NCI-H510A (cell line): ENCODE measurements around the gene ASAP2.
"Not testable (repeated sequence)": the region's sequence is repeated elsewhere in the genome, so short reads cannot be mapped to it uniquely, and the experiment has no call there.

ENCODE experiments used
- DNase-seq: peaks from one replicate; lab custom pipeline; 2025; lab: John Stamatoyannopoulos, UW

Gene ASAP2

GRCh38 chr2:9380702-9381628 is 174.4 kb downstream of the ASAP2 start:
- DNase-seq = no peak

GRCh38 chr2:9382604-9383235 is 176.1 kb downstream of the ASAP2 start:
- DNase-seq = no peak

- DNase-seq = no peak
Measured at GRCh38 chr2:9384521-9384920, 177.9 kb downstream of the ASAP2 start.

- DNase-seq = no peak
Measured at GRCh38 chr2:9385841-9386240, 179.2 kb downstream of the ASAP2 start.

DNA sequence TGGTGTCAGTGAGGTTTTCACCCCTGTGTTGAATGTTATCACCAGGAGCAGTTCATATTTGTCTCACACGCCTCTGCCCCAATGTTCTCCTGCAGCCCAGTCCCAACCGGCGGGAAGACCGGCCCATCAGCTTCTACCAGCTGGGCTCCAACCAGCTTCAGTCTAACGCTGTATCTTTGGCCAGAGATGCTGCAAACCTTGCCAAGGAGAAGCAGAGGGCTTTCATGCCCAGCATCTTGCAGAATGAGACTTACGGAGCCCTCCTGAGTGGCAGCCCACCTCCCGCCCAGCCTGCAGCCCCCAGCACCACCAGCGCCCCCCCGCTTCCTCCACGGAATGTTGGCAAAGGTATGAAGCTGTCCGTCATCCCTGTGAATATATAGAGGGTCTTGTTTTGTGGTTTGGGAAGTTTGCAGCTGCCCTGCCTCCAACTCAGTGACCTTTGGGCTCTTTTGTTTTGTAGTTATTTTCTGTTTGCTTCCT is 181.6 kb downstream of the ASAP2 start:
- DNase-seq = no peak

- DNase-seq = no peak
Measured at GRCh38 chr2:9388950-9389911, 182.6 kb downstream of the ASAP2 start.

- no peak for DNase-seq
Measured at GRCh38 chr2:9390151-9390850, 183.7 kb downstream of the ASAP2 start.

DNA sequence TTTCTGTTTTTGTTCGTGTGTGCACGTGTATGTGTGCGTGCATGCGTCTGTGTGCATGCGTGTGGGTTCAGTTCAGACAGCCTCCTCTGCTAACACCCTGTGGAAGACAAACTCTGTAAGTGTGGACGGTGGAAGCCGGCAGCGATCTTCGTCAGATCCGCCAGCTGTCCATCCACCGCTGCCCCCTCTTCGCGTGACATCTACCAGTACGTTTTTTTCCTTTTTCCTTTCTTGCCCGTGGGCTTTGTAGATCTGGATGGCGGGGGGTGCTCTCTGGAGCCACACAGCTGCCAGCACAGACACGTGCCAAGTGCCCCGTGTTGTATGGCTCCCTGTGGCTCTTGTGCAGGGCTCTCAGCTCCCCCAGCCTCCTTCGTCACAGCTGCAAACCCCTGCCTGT is 184.4 kb downstream of the ASAP2 start:
- no peak for DNase-seq

DNA sequence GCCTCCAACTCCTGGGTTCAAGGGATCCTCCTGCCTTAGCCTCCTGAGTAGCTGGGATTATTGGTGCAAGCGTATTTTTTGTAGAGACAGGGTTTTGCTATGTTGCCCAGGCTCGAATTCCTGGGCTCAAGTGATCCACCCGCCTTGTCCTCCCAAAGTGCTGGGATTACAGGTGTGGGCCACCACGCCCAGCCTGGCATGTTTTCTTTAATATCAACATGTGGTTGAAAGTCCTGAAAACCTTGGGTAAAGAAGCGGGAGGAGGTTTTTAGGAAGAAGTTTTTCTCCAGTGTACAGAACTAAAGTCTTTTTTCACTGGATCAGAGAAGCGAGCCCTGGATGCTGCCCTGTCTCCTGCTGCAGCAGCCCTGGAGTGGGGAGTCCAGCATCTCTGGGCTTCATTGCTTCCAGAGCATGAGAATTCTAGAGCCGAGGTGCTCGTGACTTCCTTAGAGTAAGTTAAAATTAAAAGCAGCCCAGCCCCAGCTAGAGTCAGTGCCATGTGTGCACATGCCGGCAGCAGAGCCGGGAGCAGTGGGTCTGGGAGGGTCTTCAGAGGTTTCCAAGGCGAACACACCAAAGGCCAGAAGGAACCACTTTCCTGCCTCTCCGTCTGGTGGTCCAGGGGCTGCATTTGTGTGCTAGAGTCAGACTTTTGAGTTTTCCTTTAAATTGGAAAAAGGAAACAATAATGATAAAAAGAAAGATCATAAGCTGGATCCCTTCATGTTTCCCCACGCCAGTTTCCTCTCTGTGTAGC is 185.5 kb downstream of the ASAP2 start:
- no peak for DNase-seq

DNA sequence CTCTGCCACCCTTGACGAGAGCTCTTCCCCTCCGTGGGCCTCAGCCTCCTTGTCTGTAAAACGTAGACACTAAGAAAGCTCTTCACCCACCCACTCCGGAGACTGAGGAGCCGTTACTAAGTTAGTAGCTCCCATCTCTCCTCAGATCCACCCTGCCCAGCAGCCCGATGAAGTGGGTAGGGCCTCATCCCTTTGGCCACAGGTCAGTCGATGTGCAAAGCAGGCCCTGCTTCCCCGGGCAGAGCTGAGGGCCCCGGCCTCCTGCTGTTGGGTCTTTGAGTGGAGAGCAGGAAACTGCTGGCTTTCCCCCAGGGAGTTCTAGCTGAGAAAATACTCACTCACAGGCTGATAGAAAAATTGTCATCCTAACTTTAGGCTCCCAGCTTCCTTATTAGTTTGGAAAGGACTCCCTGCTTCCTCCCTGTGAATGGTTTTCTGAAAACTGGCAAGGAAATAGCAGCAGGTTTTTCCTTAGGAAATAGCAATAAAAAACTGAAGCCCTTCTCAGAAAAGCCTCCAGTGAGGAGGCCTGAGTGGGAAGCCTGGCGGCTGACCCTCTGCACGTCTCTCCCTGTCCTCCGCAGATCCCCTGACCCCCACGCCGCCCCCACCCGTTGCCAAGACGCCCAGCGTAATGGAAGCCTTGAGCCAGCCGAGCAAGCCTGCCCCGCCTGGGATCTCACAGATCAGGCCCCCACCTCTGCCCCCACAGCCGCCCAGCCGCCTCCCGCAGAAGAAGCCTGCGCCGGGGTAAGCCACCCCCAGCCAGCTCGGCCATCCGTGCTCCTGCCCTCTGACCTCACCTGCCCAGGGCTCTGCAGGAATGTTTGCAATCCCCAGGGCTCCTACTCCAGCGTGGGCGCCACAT is 186.5 kb downstream of the ASAP2 start:
- DNase-seq = no peak

- no peak for DNase-seq
Measured at GRCh38 chr2:9394816-9395215, 188.2 kb downstream of the ASAP2 start.

DNA sequence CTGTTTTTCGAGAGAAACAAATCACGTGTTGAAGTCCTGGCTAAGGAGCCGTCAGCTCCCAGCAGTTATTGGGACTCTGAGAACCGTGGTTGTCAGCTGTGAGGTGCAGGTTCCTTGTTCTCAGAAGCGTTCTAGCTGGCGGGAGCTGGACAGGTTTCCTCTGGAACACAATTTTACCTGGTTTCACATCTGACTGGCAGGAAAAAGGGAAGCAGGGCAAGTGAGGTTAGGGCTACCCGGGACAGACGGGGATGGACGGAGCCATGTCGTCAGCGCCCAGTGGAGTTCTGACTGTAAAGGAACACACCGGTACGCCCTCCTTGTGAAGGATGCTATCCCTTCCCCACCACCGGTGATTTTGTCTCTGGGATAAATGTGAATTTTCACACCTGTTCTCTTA is 190.6 kb downstream of the ASAP2 start:
- DNase-seq = no peak

- not testable (repeated sequence) for DNase-seq
Measured at GRCh38 chr2:9398251-9398650, 191.6 kb downstream of the ASAP2 start.

DNA sequence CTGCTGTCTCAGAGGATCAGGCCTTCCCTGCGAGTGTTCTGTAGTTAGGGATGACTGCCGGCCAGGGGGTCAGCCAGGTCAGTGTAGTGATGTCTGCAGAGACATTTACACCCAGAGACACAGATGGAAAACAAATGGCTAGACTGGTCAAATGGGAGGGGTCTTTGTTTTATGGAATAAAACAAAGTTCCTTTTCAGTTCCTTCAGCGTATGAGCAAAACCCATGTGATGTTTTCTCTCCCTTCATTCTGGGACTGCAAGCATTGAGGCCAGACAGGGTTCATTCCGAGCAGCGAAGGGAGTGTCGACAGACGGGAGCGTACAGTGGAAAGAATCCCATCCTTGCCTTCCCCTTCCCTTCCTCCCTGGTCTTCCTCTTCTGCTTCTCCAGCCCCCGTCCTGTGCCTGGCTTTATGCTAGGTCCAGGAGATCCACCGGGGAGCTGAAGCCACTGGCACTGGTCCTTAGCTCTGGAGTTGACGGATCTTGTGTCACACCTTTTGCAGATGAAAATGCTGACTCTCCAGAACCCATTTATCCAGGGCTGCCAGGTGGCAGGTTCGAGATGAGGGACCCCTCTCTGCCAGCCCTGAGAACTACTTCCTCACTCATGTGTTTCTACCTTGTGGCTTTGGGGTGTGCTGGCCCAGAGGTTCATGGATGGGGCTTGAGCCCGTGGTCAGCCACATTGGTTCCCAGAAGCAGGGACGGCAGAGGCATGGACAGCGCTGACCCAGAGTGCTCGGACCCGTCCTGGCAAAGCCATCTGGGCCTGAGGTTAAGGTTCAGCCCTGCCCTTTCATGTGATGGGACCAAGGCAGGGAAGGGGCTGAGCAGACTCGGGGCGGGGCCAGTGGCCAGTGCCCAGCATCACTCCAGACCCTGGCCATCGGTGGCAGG is 192.5 kb downstream of the ASAP2 start:
- no peak for DNase-seq

- peak; percentile 36 for DNase-seq
Measured at GRCh38 chr2:9400268-9401058, 193.9 kb downstream of the ASAP2 start.

DNA sequence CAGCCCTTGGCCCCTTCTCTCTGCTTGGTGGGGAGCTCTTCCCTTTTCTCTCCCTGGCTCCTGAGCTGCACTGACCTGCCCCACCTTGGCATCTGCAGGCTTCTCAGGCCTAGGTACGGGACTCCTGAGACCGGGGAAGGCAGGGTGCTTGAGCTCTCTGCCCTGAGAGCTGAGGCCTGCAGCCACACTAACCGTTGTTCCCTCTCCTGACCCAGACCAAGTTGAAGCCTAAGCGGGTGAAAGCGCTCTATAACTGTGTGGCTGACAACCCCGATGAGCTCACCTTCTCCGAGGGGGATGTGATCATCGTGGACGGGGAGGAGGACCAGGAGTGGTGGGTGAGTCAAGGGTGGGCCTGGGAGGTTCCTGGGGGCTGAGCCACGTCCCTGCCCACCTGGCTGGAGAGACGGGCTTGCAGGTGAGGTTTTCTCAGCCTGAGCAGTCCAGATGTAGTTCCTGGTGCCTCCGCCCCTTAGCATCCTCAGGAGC is 194.5 kb downstream of the ASAP2 start:
- no peak for DNase-seq

GRCh38 chr2:9401646-9402371 is 195.2 kb downstream of the ASAP2 start:
- no peak for DNase-seq
